Smooth muscle cell of bladder (primary cell): ENCODE data around the gene PNMA6F. TPM values are rescaled to one million over a fixed set of nuclear protein-coding genes. Genes with fewer than 3 reads are reported as not detected.

Experiments
- total RNA-seq: library from RNA; depleted of rRNA; stranded (reverse); fragments of >200 nt; gene quantifications from 2 replicates; pipeline ENCODE4 v1.2.3, GENCODE V29; 2014

The PNMA6F gene
- total RNA-seq, result not detected in 2 replicates

DNA sequence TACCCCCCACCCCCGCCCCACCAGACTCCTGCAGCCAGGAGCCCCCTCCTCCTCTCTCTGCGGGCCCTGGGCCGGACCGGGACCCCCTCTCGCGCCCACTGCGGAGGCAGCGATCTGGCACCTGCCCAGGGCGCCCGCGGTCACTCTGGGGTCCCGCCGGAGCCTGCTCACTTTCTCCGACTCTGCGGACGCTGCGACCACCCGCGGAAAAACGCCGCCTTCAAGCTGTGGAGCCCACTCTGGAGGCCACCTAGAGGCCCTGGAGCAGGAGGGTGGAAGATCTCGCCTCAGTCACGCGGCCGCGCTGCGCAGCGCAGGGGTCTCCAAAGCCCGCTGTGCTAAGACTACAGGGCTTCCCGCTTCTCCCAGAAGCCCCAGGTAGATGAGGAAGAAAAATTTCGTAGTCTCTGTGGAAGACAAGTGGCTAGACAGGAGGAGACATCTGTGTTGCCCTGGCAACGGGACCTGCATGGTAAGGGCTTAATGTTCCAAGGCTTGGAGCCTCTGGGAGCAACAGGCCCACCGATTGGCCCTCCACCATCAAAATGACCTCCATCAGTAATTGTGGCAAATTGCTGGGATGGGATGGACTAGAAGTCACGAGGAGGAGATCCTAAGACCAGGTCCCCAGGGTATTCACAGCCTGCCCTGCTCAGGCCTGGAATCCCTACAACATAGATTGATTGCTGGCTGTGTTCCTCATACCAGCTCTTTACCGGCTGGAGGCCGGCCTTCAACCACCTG is at the start of gene PNMA6F:
PNMA6F (minus strand) TSS at position 387 of the 744 bp plus-strand sequence. CDS start 1,093 bp downstream, outside the sequence.

DNA sequence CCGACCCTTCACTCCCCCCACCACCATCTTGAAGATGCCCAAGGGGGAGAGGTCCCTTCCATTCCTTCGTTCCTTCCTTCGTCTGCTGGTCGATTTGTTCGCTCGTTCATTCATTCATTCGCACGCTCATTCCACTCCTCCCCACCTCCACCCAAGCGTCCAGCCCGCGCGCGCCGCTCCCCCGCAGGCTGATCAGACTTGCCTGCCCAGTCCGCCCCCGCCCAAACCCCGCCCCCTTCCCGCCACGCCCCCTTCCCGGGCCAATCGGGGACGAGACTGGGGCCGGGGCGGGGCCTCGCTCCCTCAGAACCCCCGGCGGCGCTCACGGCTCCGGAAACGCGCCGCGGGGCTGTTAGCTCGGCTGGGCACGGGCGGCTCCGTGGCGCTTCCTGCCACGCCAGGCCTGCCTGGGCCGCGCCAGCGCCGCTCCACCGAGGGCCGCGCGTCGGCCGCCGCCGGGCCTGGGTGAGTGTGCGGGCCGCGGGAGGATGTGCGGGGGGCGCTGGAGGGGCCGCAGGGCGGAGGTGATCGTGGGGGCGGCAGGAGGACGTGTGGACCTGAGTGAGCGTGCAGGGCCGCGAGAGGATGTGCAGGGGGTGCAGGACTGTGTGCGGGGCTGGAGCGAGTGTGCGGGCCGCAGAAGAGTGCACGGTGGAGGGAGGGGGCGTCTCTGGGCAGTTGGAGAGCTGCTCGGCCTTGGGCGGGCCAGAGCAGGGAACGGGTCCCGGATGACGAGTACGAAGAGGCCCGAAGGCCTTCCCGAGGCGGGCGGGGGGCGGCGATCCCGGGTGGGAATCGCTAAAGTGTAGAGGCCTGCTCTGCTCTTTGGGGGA is 12.5 kb upstream of the PNMA6F start, which contains the start of gene ZNF275:
ZNF275 (plus strand) TSS at position 333 of the 833 bp plus-strand sequence. CDS start 2,527 bp downstream, outside the sequence.

Other genes starting within 250 kb of the PNMA6F start
- gene PNMA6A, start 249.3 kb downstream of the PNMA6F start, total RNA-seq, result 1.6 and 3.2 TPM in 2 replicates
- gene MAGEA1, start 142.5 kb downstream of the PNMA6F start, total RNA-seq, result 0.14 TPM in 1 of 2 replicates, not detected in the other
- gene ZNF275, start 12.4 kb upstream of the PNMA6F start, total RNA-seq, result 5.8 and 7.1 TPM in 2 replicates
- not detected in 2 replicates for gene PNMA6E, start 79.6 kb upstream of the PNMA6F start, total RNA-seq
- 0.14 and 0.28 TPM in 2 replicates for gene ZFP92, start 89.7 kb upstream of the PNMA6F start, total RNA-seq
- gene TREX2, start 124.3 kb upstream of the PNMA6F start, total RNA-seq, result 1.4 and 1.8 TPM in 2 replicates
- 7.5 and 8.8 TPM in 2 replicates for gene HAUS7, start 148.8 kb upstream of the PNMA6F start, total RNA-seq
- 2.0 and 9.0 TPM in 2 replicates for gene BGN, start 173.2 kb upstream of the PNMA6F start, total RNA-seq
- under 0.01 TPM in 1 of 2 replicates, not detected in the other for gene ATP2B3, start 195.9 kb upstream of the PNMA6F start, total RNA-seq